ENCODE data around the gene HSPBP1. TPM values are rescaled to one million over a fixed set of nuclear protein-coding genes. Genes with fewer than 3 reads are reported as not detected.

The HSPBP1 gene
- polyA plus RNA-seq, 1 donor from 2014 or later: 61.1 TPM

DNA sequence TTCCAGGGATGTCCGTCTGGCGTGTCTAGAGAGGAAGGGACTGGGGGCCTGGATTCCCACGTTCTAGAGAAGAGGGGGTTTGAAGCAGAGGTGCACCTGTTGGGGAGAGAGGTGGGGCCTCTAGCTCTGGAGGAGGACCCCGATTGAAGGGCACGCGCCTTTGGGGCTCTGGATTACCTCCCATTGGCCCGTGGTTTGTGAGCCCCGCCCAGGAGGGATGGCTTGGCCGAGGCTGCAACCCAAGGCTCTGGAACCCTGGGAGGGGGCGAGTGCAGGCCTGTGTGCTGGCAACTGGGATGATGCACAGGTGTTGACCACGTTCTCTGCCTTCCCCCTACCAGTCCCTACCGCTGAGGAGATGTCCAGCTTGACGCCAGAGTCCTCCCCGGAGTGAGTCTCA lies 25.1 kb upstream of the HSPBP1 start:
- no peaks in the 10 kb centered on the region for H3K79me2 ChIP-seq (replicated peaks; ENCODE audit: insufficient read depth, low read length)
- no peak for TF ChIP-seq EZH2 (IDR thresholded peaks at IDR 0.05; ENCODE audit: borderline replicate concordance, insufficient read depth, low read length, poor library complexity, severe bottlenecking)
- no peaks in the 10 kb centered on the region for H3K9me3 ChIP-seq (ENCODE audit: low read length)
- H4K20me1 ChIP-seq (ENCODE audit: insufficient read depth): no peaks in the 10 kb centered on the region
- no peak overlapping the region for H3K4me3 ChIP-seq (ENCODE audit: low read length)
- H3F3A ChIP-seq (ENCODE audit: insufficient read depth, low read length, poor library complexity, severe bottlenecking): no peaks in the 10 kb centered on the region
- H2AFZ ChIP-seq (ENCODE audit: low read depth, low read length): no peak overlapping the region
- H3K27me3 ChIP-seq (ENCODE audit: insufficient read depth, low read depth, low read length): no peaks in the 10 kb centered on the region
- no peaks in the 10 kb centered on the region for H3K36me3 ChIP-seq (ENCODE audit: insufficient read depth, low read length)
- H3K4me2 ChIP-seq (ENCODE audit: low read length): no peak overlapping the region
- no peak overlapping the region for H3K9ac ChIP-seq (ENCODE audit: low read length)
- H3K27ac ChIP-seq (ENCODE audit: low read length): no peak overlapping the region
- H3K9me2 ChIP-seq (ENCODE audit: insufficient read depth, low read length): no peaks in the 10 kb centered on the region

DNA sequence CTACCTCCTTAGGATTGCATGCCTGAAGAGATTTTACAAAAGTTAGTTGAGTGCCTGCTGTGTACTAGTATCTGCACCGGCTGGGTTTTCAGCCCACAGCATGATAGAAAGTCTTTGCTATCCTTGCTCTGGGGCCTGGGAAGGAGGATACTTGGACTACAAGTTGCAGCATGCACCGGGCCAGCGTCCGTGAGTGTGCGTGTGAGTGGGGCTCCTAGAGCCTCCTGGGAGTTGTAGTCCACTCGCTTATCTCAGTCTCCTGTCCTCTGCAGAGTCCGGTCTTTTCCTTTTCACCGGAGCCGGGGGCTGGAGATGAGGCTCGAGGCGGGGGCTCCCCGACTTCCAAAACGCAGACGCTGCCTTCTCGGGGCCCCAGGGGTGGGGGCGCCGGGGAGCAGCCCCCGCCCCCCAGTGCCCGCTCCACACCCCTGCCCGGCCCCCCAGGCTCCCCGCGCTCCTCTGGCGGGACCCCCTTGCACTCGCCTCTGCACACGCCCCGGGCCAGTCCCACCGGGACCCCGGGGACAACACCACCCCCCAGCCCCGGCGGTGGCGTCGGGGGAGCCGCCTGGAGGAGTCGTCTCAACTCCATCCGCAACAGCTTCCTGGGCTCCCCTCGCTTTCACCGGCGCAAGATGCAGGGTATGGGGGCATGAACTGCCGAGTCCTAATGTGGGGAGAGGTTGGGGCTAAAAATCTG lies 24.5 kb upstream of the HSPBP1 start:
- Histone ChIP-seq H3K9ac (ENCODE audit: low read length) (no peak overlapping the region), H3K27ac (ENCODE audit: low read length) (no peak overlapping the region), H3K36me3 (ENCODE audit: insufficient read depth, low read length) (no peaks in the 10 kb centered on the region), H2AFZ (ENCODE audit: low read depth, low read length) (no peak overlapping the region), H3K9me2 (ENCODE audit: insufficient read depth, low read length) (no peaks in the 10 kb centered on the region), H3K9me3 (ENCODE audit: low read length) (no peaks in the 10 kb centered on the region), H3F3A (ENCODE audit: insufficient read depth, low read length, poor library complexity, severe bottlenecking) (no peaks in the 10 kb centered on the region), H3K27me3 (ENCODE audit: insufficient read depth, low read depth, low read length) (no peaks in the 10 kb centered on the region), H3K4me3 (ENCODE audit: low read length) (no peak overlapping the region), H4K20me1 (ENCODE audit: insufficient read depth) (no peaks in the 10 kb centered on the region), H3K79me2 (replicated peaks; ENCODE audit: insufficient read depth, low read length) (no peaks in the 10 kb centered on the region), H3K4me2 (ENCODE audit: low read length) (no peak overlapping the region)
- no peak for TF ChIP-seq TAF1 (IDR thresholded peaks at IDR 0.05; ENCODE audit: low read depth)

DNA sequence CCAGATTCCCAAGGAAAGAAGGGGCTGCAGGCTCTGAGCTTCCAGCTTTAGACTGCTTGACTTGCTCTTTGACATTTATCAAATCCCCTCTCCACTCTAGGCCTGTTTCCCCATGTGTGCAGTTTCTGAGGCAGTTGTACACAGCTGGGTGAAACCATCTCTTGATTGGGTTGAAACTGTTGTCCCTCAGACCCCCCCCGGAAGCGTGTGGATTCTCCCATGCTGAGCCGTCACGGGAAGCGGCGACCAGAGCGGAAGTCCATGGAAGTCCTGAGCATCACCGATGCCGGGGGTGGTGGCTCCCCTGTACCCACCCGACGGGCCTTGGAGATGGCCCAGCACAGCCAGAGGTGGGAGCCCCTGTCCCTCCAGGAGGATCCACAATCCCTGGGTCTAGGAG lies 23.6 kb upstream of the HSPBP1 start:
- Histone ChIP-seq H3K36me3 (ENCODE audit: insufficient read depth, low read length) (no peaks in the 10 kb centered on the region), H3K27ac (ENCODE audit: low read length) (no peak overlapping the region), H3K4me2 (ENCODE audit: low read length) (no peak overlapping the region), H3F3A (ENCODE audit: insufficient read depth, low read length, poor library complexity, severe bottlenecking) (no peaks in the 10 kb centered on the region), H4K20me1 (ENCODE audit: insufficient read depth) (no peaks in the 10 kb centered on the region), H3K4me3 (ENCODE audit: low read length) (no peak overlapping the region), H3K9ac (ENCODE audit: low read length) (no peak overlapping the region), H3K79me2 (replicated peaks; ENCODE audit: insufficient read depth, low read length) (no peaks in the 10 kb centered on the region), H3K27me3 (ENCODE audit: insufficient read depth, low read depth, low read length) (no peaks in the 10 kb centered on the region), H3K9me2 (ENCODE audit: insufficient read depth, low read length) (no peaks in the 10 kb centered on the region), H2AFZ (ENCODE audit: low read depth, low read length) (no peak overlapping the region), H3K9me3 (ENCODE audit: low read length) (no peaks in the 10 kb centered on the region)
- TF ChIP-seq TAF1 (IDR thresholded peaks at IDR 0.05; ENCODE audit: low read depth) (no peak), MXI1 (conservative IDR thresholded peaks at IDR 0.05; ENCODE audit: poor library complexity, severe bottlenecking) (no peak), EZH2 (IDR thresholded peaks at IDR 0.05; ENCODE audit: borderline replicate concordance, insufficient read depth, low read length, poor library complexity, severe bottlenecking) (no peak), RAD21 (conservative IDR thresholded peaks at IDR 0.05) (no peak), EP300 (conservative IDR thresholded peaks at IDR 0.05; ENCODE audit: poor library complexity, severe bottlenecking) (no peak), POLR2AphosphoS5 (IDR thresholded peaks at IDR 0.05) (no peak), SMC3 (conservative IDR thresholded peaks at IDR 0.05; ENCODE audit: poor library complexity) (no peak)
- TF ChIP-seq, protein P1, sequence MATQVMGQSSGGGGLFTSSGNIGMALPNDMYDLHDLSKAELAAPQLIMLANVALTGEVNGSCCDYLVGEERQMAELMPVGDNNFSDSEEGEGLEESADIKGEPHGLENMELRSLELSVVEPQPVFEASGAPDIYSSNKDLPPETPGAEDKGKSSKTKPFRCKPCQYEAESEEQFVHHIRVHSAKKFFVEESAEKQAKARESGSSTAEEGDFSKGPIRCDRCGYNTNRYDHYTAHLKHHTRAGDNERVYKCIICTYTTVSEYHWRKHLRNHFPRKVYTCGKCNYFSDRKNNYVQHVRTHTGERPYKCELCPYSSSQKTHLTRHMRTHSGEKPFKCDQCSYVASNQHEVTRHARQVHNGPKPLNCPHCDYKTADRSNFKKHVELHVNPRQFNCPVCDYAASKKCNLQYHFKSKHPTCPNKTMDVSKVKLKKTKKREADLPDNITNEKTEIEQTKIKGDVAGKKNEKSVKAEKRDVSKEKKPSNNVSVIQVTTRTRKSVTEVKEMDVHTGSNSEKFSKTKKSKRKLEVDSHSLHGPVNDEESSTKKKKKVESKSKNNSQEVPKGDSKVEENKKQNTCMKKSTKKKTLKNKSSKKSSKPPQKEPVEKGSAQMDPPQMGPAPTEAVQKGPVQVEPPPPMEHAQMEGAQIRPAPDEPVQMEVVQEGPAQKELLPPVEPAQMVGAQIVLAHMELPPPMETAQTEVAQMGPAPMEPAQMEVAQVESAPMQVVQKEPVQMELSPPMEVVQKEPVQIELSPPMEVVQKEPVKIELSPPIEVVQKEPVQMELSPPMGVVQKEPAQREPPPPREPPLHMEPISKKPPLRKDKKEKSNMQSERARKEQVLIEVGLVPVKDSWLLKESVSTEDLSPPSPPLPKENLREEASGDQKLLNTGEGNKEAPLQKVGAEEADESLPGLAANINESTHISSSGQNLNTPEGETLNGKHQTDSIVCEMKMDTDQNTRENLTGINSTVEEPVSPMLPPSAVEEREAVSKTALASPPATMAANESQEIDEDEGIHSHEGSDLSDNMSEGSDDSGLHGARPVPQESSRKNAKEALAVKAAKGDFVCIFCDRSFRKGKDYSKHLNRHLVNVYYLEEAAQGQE (IDR thresholded peaks at IDR 0.05; ENCODE audit: borderline replicate concordance): no peak
- TF ChIP-seq, protein P2, sequence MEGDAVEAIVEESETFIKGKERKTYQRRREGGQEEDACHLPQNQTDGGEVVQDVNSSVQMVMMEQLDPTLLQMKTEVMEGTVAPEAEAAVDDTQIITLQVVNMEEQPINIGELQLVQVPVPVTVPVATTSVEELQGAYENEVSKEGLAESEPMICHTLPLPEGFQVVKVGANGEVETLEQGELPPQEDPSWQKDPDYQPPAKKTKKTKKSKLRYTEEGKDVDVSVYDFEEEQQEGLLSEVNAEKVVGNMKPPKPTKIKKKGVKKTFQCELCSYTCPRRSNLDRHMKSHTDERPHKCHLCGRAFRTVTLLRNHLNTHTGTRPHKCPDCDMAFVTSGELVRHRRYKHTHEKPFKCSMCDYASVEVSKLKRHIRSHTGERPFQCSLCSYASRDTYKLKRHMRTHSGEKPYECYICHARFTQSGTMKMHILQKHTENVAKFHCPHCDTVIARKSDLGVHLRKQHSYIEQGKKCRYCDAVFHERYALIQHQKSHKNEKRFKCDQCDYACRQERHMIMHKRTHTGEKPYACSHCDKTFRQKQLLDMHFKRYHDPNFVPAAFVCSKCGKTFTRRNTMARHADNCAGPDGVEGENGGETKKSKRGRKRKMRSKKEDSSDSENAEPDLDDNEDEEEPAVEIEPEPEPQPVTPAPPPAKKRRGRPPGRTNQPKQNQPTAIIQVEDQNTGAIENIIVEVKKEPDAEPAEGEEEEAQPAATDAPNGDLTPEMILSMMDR (IDR thresholded peaks at IDR 0.05; ENCODE audit: poor library complexity, severe bottlenecking): no peak

All from neural cell (in vitro differentiated cells).